GM19452 (cell line): ENCODE results near the gene OLAH.

ENCODE experiments used
- ATAC-seq: cut with Tn5 transposase; IDR thresholded peaks from one replicate; pipeline ENCODE4 v1.9.1; 2021; ENCODE audit not compliant: unreplicated experiment

The OLAH gene

DNA sequence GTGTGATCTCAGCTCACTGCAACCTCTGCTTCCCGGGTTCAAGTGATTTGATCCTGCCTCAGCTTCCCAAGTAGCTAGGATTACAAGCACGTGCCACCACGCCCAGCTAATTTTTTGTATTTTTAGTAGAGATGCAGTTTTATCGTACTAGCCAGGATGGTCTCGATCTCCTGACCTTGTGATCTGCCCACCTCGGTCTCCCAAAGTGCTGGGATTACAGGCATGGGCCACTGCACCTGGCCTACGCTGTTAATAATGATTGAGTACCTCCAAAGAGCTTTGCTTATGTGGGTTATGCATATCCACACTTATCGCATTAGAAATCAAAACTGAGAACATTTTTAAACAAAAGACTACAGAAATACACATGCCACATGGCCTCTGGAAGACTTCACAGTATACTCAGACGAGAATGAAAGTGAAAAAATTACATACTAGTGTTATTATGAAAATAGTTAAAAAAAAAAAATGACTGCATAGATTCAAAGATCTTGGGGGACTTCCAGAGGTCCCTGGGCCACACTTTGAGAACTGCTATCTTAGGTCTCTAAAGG is 78.8 kb downstream of the OLAH start:
- peak; percentile 78 for ATAC-seq
